HEK293 (cell line): ENCODE results near the gene LOXL4.

Source experiments
- ATF2 ChIP-seq: fragments of 450-650 bp; formaldehyde crosslinking; IDR thresholded peaks from 2 replicates; pipeline ENCODE4 v1.5.1; 2016; ENCODE audit warnings: missing biosample characterization, missing genetic modification characterization, low read depth
- CTCF ChIP-seq: fragments of 450-650 bp; formaldehyde crosslinking; IDR thresholded peaks from 2 replicates; pipeline ENCODE4 v1.5.1; 2016; ENCODE audit warnings: missing biosample characterization, missing genetic modification characterization
- TCF7L2 ChIP-seq: IDR thresholded peaks from 2 replicates; pipeline ENCODE4 v1.6.1; 2011; ENCODE audit warnings: low read depth, mild to moderate bottlenecking, inconsistent platforms, low read length, moderate library complexity, borderline replicate concordance
- ZBTB17 ChIP-seq: fragments of 450-650 bp; formaldehyde crosslinking; IDR thresholded peaks from 2 replicates; pipeline ENCODE4 v1.5.1; 2016; ENCODE audit warnings: missing biosample characterization, missing genetic modification characterization
- ZNF138 ChIP-seq: fragments of 450-650 bp; formaldehyde crosslinking; IDR thresholded peaks from 2 replicates; pipeline ENCODE4 v1.5.1; 2016; ENCODE audit warnings: missing biosample characterization, missing genetic modification characterization, borderline replicate concordance
- ZNF175 ChIP-seq: fragments of 450-650 bp; formaldehyde crosslinking; IDR thresholded peaks from 2 replicates; pipeline ENCODE4 v1.5.1; 2016; ENCODE audit warnings: missing biosample characterization, missing genetic modification characterization
- ZNF274 ChIP-seq, 2 experiments: fragments of 200-500 bp in 1 of 2; fragments of 450-650 bp in 1 of 2; sonication (Bioruptor generic) in 1 of 2; formaldehyde crosslinking in 1 of 2; IDR thresholded peaks; 2 replicates each; pipeline versions ENCODE4 v1.5.1 to v1.6.1; 2014 to 2016; ENCODE audit warnings: borderline replicate concordance in 1 of 2, inconsistent platforms in 1 of 2, low read length in 1 of 2, missing biosample characterization in 1 of 2, missing genetic modification characterization in 1 of 2

- TF ChIP-seq CTCF (tag by site-specific recombination) (no peak), ZBTB17 (tag by site-specific recombination) (no peak), ZNF175 (tag by site-specific recombination) (no peak), TCF7L2 (no peak), ZNF274 (IDR thresholded peaks at IDR 0.05; ENCODE audit: low read length) (no peak), ZNF274 (tag by site-specific recombination; IDR thresholded peaks at IDR 0.05; ENCODE audit: borderline replicate concordance) (no peak), ZNF138 (tag by site-specific recombination) (no peak), ATF2 (tag by site-specific recombination) (no peak)
Measured at GRCh38 chr10:98299341-98299740, 31.3 kb upstream of the LOXL4 start.
